ENCODE measurements around the gene INTS7. TPM values are rescaled to one million over a fixed set of nuclear protein-coding genes. Genes with fewer than 3 reads are reported as not detected.

Gene INTS7
- total and polyA plus RNA-seq, 9 of the 15 experiments (the other 6 are each of a cell fraction or from before 2014, with no cell fraction given): 27.3 to 68.4 (median 40.4) TPM

GRCh38 chr1:212012034-212012740 is 23.2 kb downstream of the INTS7 start:
- H3K79me2 ChIP-seq (ENCODE audit: control insufficient read depth, insufficient read depth, low read length): no peaks in the 10 kb centered on the region
- H3K36me3 ChIP-seq (ENCODE audit: control insufficient read depth, insufficient read depth, low read length): peaks cover 67% of the 10 kb centered on the region
- no peaks in the 10 kb centered on the region for H3K4me1 ChIP-seq (replicated peaks in 1 of 2; ENCODE audit: control insufficient read depth in 2 of 2, insufficient read depth in 2 of 2, low read length in 2 of 2)
- DNase-seq (ENCODE audit: extremely low read depth in 1 of 4, low spot score in 3 of 4) (peak; percentile 77 to 82 (median 78)), ATAC-seq (peak; percentile 97), FAIRE-seq (peak; percentile 79)
- no peak overlapping the region for H3K9ac ChIP-seq (ENCODE audit: insufficient read depth in 1 of 2, low read depth in 2 of 2, low read length in 2 of 2)
- no peak overlapping the region for H3K4me2 ChIP-seq (ENCODE audit: insufficient read depth, low read length)
- BruUV-seq (replicated peaks): no TSS peak
- POLR2A ChIA-PET: interaction anchor here (0.8 to 1.7 kb wide), 3 partner anchors 15 to 75 kb away, joined by 3 to 8 read pairs (median 4); partner anchors contain the start of genes DTL and INTS7
- intact Hi-C loops (cut with micrococcal nuclease) (loop anchor here (1.0 to 5.0 kb wide), 4 partner anchors 23 to 444 kb away; partner anchors contain the start of genes DTL and INTS7), in situ Hi-C loops (cut with MboI) (no loop called here)
- no peak overlapping the region for H3K4me3 ChIP-seq
- no peak overlapping the region for H3K27ac ChIP-seq (ENCODE audit: extremely low read depth, low read depth, low read length)
- no peaks in the 10 kb centered on the region for H4K20me1 ChIP-seq (replicated peaks; ENCODE audit: control insufficient read depth, insufficient read depth, low read length)
- H3K9me1 ChIP-seq (ENCODE audit: control insufficient read depth, insufficient read depth, low read length): no peaks in the 10 kb centered on the region
- CTCF ChIA-PET (ENCODE audit: low intra/inter-chr PET ratio): interaction anchor here (0.6 to 1.6 kb wide), 5 partner anchors 23 to 444 kb away, joined by 4 to 12 read pairs (median 5); partner anchors contain the start of genes DTL and INTS7
- no peaks in the 10 kb centered on the region for H3K9me3 ChIP-seq (replicated peaks; ENCODE audit: control insufficient read depth, insufficient read depth, low read depth, low read length)
- no peaks in the 10 kb centered on the region for H3K27me3 ChIP-seq (ENCODE audit: control insufficient read depth in 2 of 2, insufficient read depth in 2 of 2, low read length in 2 of 2)
- WGBS (ENCODE audit: insufficient coverage, low coverage, missing lambda C conversion rate): 54% methylated on average over 7 of the region's 7 CpGs
- H2AFZ ChIP-seq (ENCODE audit: low read depth, low read length): no peak overlapping the region
- TF ChIP-seq ARID1B (IDR thresholded peaks at IDR 0.05) (no peak), SAFB2 (IDR thresholded peaks at IDR 0.05; ENCODE audit: borderline replicate concordance, low read depth, low read length, severe bottlenecking) (no peak), ZFP1 (CRISPR knock-in tag; IDR thresholded peaks at IDR 0.05) (no peak), EP300 (IDR thresholded peaks at IDR 0.05; ENCODE audit: low read length) (0 out of 2 replicates have a peak, but pooled peaks have one; percentile 16), LARP7 (IDR thresholded peaks at IDR 0.05) (no peak), HSF4 (CRISPR knock-in tag; IDR thresholded peaks at IDR 0.05; ENCODE audit: borderline replicate concordance) (no peak), SRF (CRISPR knock-in tag; IDR thresholded peaks at IDR 0.05) (no peak), KLF1 (tag; IDR thresholded peaks at IDR 0.05) (no peak), PML (IDR thresholded peaks at IDR 0.05; ENCODE audit: low read length) (0 out of 2 replicates have a peak, but pooled peaks have one; percentile 26), MEF2D (tag; conservative IDR thresholded peaks at IDR 0.05; ENCODE audit: low read depth) (no peak), KAT2B (IDR thresholded peaks at IDR 0.05; ENCODE audit: low read depth, low read length) (no peak), ZSCAN32 (CRISPR knock-in tag; IDR thresholded peaks at IDR 0.05) (no peak), GATA2 (CRISPR knock-in tag; IDR thresholded peaks at IDR 0.05) (no peak), E2F3 (CRISPR knock-in tag; IDR thresholded peaks at IDR 0.05) (no peak), PHF8 (IDR thresholded peaks at IDR 0.05; ENCODE audit: borderline replicate concordance, low read length) (no peak), COPS2 (conservative IDR thresholded peaks at IDR 0.05) (no peak), ATF4 (CRISPR knock-in tag; IDR thresholded peaks at IDR 0.05) (no peak), ZNF75A (CRISPR knock-in tag; IDR thresholded peaks at IDR 0.05) (no peak), POLR3A (IDR thresholded peaks at IDR 0.05; ENCODE audit: borderline replicate concordance, extremely low read depth, insufficient read depth, insufficient read length) (no peak)
- TF ChIP-seq, protein P1, sequence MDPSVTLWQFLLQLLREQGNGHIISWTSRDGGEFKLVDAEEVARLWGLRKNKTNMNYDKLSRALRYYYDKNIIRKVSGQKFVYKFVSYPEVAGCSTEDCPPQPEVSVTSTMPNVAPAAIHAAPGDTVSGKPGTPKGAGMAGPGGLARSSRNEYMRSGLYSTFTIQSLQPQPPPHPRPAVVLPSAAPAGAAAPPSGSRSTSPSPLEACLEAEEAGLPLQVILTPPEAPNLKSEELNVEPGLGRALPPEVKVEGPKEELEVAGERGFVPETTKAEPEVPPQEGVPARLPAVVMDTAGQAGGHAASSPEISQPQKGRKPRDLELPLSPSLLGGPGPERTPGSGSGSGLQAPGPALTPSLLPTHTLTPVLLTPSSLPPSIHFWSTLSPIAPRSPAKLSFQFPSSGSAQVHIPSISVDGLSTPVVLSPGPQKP (CRISPR knock-in tag; IDR thresholded peaks at IDR 0.05): no peak
- TF ChIP-seq, protein P2, sequence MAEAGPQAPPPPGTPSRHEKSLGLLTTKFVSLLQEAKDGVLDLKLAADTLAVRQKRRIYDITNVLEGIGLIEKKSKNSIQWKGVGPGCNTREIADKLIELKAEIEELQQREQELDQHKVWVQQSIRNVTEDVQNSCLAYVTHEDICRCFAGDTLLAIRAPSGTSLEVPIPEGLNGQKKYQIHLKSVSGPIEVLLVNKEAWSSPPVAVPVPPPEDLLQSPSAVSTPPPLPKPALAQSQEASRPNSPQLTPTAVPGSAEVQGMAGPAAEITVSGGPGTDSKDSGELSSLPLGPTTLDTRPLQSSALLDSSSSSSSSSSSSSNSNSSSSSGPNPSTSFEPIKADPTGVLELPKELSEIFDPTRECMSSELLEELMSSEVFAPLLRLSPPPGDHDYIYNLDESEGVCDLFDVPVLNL (CRISPR knock-in tag; IDR thresholded peaks at IDR 0.05; ENCODE audit: low read depth): no peak

All from K562 (cell line).